Panc1 (cell line): ENCODE results near the gene PCNT. TPM values are rescaled to one million over a fixed set of nuclear protein-coding genes. Genes with fewer than 3 reads are reported as not detected.

Experiments
- ATAC-seq: fragments of 200-7000 bp; cut with Tn5 transposase; 2 replicates; pipeline ENCODE4 v1.9.1; 2020; ENCODE audit warnings: mild to moderate bottlenecking, moderate library complexity
- BruUV-seq: library from RNA; stranded (reverse); fragments of 400-500 nt; replicated peaks from 2 replicates; lab custom pipeline; 2021; lab: Mats Ljungman, UMichigan
- CTCF ChIA-PET: fragments of 300-600 bp; sonication (Branson Sonifier 250); formaldehyde crosslinking; loops from one replicate; lab custom pipeline; 2022; ENCODE audit warnings: antibody characterized with exemption; lab: Charles Lee
- POLR2A ChIA-PET: fragments of 300-600 bp; sonication (Branson Sonifier 250); formaldehyde crosslinking; loops from one replicate; lab custom pipeline; 2022; ENCODE audit warnings: antibody characterized with exemption; lab: Charles Lee
- DNase-seq: peaks from one replicate; pipeline ENCODE4 v3.0.0-alpha.2; 2010; ENCODE audit warnings: low read depth, low spot score
- H3K27ac ChIP-seq: 2 replicates; pipeline ENCODE4 v1.5.1; 2011; ENCODE audit warnings: mild to moderate bottlenecking, low read length, inconsistent platforms
- H3K27me3 ChIP-seq: fragments of 200-500 bp; sonication (Bioruptor generic); 2 replicates; pipeline ENCODE4 v1.6.0; 2014; ENCODE audit warnings: low read length, inconsistent platforms; ENCODE audit not compliant: control insufficient read depth, insufficient read depth
- H3K36me3 ChIP-seq: fragments of 200-500 bp; sonication (Bioruptor generic); 2 replicates; pipeline ENCODE4 v1.5.1; 2014; ENCODE audit warnings: inconsistent platforms, mild to moderate bottlenecking, low read length, moderate library complexity; ENCODE audit not compliant: control insufficient read depth, insufficient read depth
- H3K4me1 ChIP-seq: 2 replicates; pipeline ENCODE4 v1.5.1; 2011; ENCODE audit warnings: inconsistent platforms, mild to moderate bottlenecking, low read length, moderate library complexity; ENCODE audit not compliant: control insufficient read depth, insufficient read depth
- H3K4me3 ChIP-seq, 2 experiments: 2 replicates each; pipeline ENCODE4 v1.5.1; 2011 to 2012; ENCODE audit warnings: low read depth in 2 of 2, low read length in 2 of 2, mild to moderate bottlenecking in 2 of 2, inconsistent platforms in 1 of 2, moderate library complexity in 1 of 2
- H3K9me3 ChIP-seq: fragments of 200-500 bp; sonication (Bioruptor generic); 2 replicates; pipeline ENCODE4 v1.5.1; 2014; ENCODE audit warnings: low read depth, mild to moderate bottlenecking, inconsistent platforms, low read length, moderate library complexity; ENCODE audit not compliant: control insufficient read depth, insufficient read depth
- POLR2AphosphoS5 ChIP-seq: IDR thresholded peaks from 2 replicates; pipeline ENCODE4 v1.6.1; 2012; ENCODE audit warnings: mild to moderate bottlenecking, low read depth, low read length, moderate library complexity
- SIN3A ChIP-seq: IDR thresholded peaks from 2 replicates; pipeline ENCODE4 v1.6.1; 2012; ENCODE audit warnings: low read depth, mild to moderate bottlenecking, low read length, moderate library complexity, borderline replicate concordance; ENCODE audit not compliant: insufficient read depth
- TCF7L2 ChIP-seq: IDR thresholded peaks from 2 replicates; pipeline ENCODE4 v1.6.1; 2011; ENCODE audit warnings: mild to moderate bottlenecking, low read depth, low read length, inconsistent platforms
- in situ Hi-C: cut with HindIII; loops from 2 replicates; pipeline ENCODE4 v1.10.0; 2016; ENCODE audit warnings: low sequenced_read_pairs, low pct_unique_long_range_greater_than_20kb
- intact Hi-C: fragments of 100-400 bp; cut with micrococcal nuclease; formaldehyde crosslinking; loops from one replicate; pipeline ENCODE4 v1.10.0; 2022; ENCODE audit not compliant: unreplicated experiment
- total RNA-seq: library from RNA; stranded (reverse); gene quantifications from one replicate; pipeline ENCODE4 v1.2.1, GENCODE V29; 2021; ENCODE audit not compliant: unreplicated experiment
- TF ChIP-seq, protein P1 (sequence below), 2 experiments: IDR thresholded peaks; 2 replicates each; pipeline ENCODE4 v1.6.1; 2011 to 2012; ENCODE audit warnings: low read depth in 2 of 2, control low read depth in 1 of 2, low read length in 1 of 2, mild to moderate bottlenecking in 1 of 2, moderate library complexity in 1 of 2; ENCODE audit not compliant: insufficient read depth in 1 of 2
- TF ChIP-seq, protein P2 (sequence below): fragments of 450-650 bp; IDR thresholded peaks from 2 replicates; pipeline ENCODE4 v1.5.1; 2017; ENCODE audit warnings: mild to moderate bottlenecking

The PCNT gene
- total RNA-seq, 1 experiment from 2014 or later: 44.3 TPM

DNA sequence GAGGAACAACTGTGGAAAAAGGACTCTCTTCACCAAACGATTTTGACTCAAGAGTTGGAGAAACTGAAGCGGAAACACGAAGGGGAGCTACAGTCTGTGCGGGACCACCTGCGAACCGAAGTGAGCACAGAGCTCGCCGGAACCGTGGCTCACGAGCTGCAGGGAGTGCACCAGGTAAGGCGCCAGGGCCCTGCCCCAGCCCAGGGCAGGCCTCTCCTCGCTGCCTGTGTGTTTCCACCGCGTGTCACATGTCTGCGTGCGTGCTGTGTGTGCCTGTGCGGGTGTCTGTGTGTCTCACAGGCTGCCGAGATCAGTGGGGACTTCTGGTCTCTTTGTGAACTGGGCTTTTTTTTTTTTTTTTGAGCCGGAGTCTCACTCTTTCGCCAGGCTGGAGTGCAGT, 43.0 kb downstream of the PCNT start:
- intact Hi-C loops (no loop called here), in situ Hi-C loops (no loop called here)
- DNase-seq (no peak), ATAC-seq (no peak)
- H3K27ac ChIP-seq: no peak overlapping the region
- TF ChIP-seq, protein P1, sequence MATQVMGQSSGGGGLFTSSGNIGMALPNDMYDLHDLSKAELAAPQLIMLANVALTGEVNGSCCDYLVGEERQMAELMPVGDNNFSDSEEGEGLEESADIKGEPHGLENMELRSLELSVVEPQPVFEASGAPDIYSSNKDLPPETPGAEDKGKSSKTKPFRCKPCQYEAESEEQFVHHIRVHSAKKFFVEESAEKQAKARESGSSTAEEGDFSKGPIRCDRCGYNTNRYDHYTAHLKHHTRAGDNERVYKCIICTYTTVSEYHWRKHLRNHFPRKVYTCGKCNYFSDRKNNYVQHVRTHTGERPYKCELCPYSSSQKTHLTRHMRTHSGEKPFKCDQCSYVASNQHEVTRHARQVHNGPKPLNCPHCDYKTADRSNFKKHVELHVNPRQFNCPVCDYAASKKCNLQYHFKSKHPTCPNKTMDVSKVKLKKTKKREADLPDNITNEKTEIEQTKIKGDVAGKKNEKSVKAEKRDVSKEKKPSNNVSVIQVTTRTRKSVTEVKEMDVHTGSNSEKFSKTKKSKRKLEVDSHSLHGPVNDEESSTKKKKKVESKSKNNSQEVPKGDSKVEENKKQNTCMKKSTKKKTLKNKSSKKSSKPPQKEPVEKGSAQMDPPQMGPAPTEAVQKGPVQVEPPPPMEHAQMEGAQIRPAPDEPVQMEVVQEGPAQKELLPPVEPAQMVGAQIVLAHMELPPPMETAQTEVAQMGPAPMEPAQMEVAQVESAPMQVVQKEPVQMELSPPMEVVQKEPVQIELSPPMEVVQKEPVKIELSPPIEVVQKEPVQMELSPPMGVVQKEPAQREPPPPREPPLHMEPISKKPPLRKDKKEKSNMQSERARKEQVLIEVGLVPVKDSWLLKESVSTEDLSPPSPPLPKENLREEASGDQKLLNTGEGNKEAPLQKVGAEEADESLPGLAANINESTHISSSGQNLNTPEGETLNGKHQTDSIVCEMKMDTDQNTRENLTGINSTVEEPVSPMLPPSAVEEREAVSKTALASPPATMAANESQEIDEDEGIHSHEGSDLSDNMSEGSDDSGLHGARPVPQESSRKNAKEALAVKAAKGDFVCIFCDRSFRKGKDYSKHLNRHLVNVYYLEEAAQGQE (IDR thresholded peaks at IDR 0.05; ENCODE audit: insufficient read depth in 1 of 2, low read depth in 2 of 2, low read length in 1 of 2): no peak
- no peak for TF ChIP-seq POLR2AphosphoS5
- TF ChIP-seq, protein P2, sequence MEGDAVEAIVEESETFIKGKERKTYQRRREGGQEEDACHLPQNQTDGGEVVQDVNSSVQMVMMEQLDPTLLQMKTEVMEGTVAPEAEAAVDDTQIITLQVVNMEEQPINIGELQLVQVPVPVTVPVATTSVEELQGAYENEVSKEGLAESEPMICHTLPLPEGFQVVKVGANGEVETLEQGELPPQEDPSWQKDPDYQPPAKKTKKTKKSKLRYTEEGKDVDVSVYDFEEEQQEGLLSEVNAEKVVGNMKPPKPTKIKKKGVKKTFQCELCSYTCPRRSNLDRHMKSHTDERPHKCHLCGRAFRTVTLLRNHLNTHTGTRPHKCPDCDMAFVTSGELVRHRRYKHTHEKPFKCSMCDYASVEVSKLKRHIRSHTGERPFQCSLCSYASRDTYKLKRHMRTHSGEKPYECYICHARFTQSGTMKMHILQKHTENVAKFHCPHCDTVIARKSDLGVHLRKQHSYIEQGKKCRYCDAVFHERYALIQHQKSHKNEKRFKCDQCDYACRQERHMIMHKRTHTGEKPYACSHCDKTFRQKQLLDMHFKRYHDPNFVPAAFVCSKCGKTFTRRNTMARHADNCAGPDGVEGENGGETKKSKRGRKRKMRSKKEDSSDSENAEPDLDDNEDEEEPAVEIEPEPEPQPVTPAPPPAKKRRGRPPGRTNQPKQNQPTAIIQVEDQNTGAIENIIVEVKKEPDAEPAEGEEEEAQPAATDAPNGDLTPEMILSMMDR: no peak
- TF ChIP-seq TCF7L2: no peak
- TF ChIP-seq SIN3A: no peak
- H3K36me3 ChIP-seq: no peaks in the 10 kb centered on the region
- ChIA-PET CTCF (interaction anchor here (0.7 kb wide), 1 partner anchor 75 kb away, joined by 4 read pairs; no protein-coding TSS in a partner anchor), POLR2A (no interaction called here)
- H3K27me3 ChIP-seq: no peaks in the 10 kb centered on the region
- H3K4me3 ChIP-seq: no peak overlapping the region
- H3K4me1 ChIP-seq: no peaks in the 10 kb centered on the region
- no TSS peak for BruUV-seq
- no peaks in the 10 kb centered on the region for H3K9me3 ChIP-seq

DNA sequence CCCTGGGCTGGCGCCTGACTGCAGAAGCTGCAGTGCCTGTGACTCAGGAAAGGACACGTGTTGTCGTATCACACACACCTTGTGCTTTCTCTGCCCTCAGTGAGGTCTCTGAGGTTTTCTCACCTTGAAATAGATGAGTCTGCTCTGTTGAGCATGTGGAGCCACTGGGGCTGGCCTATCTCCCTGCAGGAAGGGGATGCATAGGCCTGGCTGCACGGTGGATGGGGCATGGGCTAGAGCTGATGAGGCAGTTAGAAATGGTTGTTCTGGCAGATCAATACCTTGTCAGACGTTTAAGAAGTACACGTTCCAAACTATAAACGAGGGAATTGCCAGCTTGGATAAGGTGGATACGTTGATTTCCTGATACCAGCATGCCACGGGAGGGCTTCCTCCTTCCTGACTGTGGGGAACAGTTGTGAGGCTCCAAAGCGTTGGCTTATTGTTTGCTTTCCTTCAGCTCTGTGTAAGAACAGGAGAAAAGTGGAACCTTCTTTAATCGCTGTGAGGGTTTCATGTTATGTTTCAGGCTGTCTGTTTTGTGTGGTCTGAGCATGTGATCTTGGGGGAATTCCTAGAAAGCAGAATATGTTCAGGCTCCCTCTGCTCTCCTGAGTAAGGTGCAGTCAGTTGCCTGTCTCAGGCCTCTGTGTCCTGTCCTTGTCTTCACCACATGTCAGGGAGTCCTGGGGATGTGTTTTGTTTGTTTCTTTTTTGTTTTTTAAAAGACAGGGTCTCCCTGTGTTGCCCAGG, 44.8 kb downstream of the PCNT start:
- no TSS peak for BruUV-seq
- no peaks in the 10 kb centered on the region for H3K27me3 ChIP-seq
- DNase-seq (no peak), ATAC-seq (no peak)
- H3K4me1 ChIP-seq: no peaks in the 10 kb centered on the region
- H3K27ac ChIP-seq: no peak overlapping the region
- H3K4me3 ChIP-seq: no peak overlapping the region
- intact Hi-C loops (no loop called here), in situ Hi-C loops (no loop called here)
- H3K36me3 ChIP-seq: no peaks in the 10 kb centered on the region
- CTCF ChIA-PET: interaction anchor here (0.7 kb wide), 1 partner anchor 143 kb away, joined by 3 read pairs; no protein-coding TSS in a partner anchor
- H3K9me3 ChIP-seq: no peaks in the 10 kb centered on the region
- TF ChIP-seq POLR2AphosphoS5 (no peak), TCF7L2 (no peak), SIN3A (no peak)
- TF ChIP-seq, protein P2: no peak
- TF ChIP-seq, protein P1 (IDR thresholded peaks at IDR 0.05; ENCODE audit: insufficient read depth in 1 of 2, low read depth in 2 of 2, low read length in 1 of 2): no peak
- POLR2A ChIA-PET: no interaction called here
